GM18526 (cell line): Measurements from ENCODE around the gene MYL3.

ENCODE experiments used
- POLR2A ChIP-seq: IDR thresholded peaks from 3 replicates; pipeline ENCODE4 v1.6.1; 2011; ENCODE audit not compliant: insufficient read length; ENCODE audit errors: extremely low read depth

MYL3 gene

GRCh38 chr3:46892285-46893145 lies 29.3 kb upstream of the MYL3 start:
- TF ChIP-seq POLR2A: no peak

- TF ChIP-seq POLR2A: no peak
Observed at GRCh38 chr3:46891132-46891531, 27.9 kb upstream of the MYL3 start.

DNA sequence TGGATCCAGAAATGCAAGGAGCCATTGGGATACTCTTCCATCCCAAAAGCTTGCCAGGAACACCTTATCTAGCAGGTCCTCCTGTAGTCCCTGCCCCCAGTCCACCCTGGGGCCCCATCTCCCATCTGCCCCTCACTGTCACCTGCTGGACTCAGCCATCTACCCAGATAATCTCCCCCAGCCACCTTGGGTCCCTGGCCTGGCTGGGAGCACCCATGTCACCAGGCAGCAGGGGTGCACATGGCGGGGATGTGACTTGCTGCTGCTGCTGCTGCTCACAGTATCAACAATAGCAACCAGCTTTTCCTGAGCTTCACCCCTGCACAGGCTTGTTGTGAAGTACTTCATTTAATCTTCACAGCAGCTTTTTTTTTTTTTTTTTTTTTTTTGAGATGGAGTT lies 26.9 kb upstream of the MYL3 start:
- TF ChIP-seq POLR2A: no peak

DNA sequence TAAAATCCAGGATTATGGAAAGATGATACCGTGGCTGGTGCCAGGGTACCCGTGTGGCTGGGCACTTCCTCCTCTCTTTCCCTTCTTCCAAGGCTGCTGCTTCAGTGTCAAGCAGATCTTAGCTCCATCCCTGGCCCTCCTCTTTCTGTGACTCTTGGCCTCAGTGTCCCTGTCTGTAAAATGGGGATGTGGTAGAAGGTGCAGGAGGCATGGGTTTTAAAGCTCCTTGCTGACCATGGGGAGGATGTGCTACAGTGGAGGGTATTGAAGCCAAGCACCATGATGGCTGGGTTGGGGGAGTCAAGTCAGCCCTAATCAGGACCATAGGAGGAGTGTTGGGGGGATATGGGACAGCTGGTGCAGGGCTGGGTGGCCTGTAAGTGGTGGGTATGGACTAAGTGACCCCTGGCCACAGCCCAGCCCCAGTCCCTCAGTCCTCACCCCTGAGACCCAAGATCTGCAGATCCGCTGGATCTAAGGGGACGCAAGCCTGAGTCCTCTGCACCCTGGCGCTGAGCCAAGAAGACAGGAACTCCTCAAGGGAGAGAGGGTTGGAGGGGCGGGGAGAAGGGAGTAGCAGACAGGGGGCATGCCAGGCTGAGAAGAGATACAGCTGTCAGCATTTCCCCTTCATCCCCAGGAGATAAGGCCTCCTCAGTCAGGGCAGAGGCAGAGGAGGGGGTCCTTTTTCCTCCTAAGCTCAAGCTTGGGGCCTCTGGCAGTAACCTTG lies 26.3 kb upstream of the MYL3 start:
- no peak for TF ChIP-seq POLR2A

DNA sequence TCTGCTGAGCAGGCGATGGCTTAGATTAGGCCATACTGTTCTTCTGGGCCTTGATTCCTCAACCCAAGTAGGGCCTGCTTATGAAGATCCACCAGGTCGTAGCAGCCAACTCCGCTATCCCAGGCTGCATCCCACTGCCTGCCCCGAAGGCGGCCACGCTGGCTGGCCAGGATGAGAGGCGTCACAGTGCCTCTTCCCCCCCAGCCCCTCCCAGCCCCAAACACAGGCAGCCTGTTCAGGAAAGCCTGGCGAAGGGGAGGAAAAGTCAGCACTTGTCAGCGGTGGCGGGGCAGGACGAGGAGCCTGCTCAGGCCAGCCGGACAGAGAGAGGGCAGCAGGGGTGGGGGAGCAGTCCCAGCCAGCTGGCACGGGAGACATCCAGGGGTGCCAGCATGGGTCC lies 25.5 kb upstream of the MYL3 start:
- TF ChIP-seq POLR2A: no peak

GRCh38 chr3:46887980-46888494 lies 24.8 kb upstream of the MYL3 start:
- no peak for TF ChIP-seq POLR2A

DNA sequence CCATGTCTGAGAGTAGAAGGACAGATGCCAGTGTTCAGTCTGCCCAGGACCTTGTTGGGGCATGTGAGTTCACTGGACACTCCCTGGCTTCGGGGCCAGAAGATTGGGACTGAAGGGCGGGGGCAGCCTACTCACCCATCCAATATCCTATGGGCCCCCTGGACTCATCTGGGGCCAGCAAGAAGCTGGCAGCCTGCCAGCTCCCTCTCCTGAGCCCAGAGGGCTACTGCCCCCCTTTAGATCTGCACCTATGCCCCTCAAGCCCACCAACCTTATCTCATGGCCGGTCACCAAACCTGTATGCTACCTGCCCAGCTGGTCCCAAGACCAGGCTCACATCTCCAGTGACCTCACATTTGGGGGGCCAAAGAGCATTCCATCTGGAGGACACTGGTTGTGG lies 22.4 kb upstream of the MYL3 start:
- TF ChIP-seq POLR2A: no peak

DNA sequence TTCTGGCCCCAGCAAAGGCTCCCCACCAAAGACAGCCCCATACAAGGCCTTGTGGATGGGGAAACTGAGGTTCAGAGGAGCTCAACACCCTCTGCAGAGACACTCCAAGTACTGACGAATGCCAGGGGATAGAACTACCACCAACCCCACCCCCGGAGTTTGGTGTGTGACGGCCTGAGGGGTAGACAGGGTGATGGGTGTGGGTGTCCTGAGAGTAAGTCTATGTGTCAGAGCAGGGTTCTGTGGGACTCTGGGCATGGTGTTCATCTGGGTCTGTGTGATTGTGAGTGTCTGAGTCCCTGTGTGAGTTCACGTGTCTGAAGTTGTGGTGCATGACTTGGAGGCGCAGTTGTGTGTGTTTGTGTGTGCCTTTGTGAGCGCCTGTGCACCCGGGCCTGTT lies 21.7 kb upstream of the MYL3 start:
- TF ChIP-seq POLR2A: no peak

DNA sequence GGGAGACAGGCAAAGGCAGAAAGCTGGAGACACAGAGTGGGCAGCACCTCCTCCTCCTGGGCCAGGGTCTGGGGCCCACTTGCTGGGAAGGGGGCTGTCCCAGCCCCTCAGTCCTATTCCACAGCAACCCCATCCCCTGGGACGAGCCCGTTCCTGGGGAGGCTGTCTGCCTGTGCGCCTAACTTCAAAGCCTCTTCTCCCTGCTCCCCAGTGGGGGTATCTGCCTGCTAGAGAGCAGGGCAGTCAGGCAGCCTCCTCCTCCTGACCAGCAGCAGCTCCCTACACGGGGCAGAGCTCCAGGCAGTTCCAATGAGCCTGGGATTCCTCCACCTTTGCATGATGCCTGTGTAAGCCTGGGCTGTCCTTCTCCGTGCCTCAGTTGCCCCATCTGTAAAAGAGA lies 21.2 kb upstream of the MYL3 start:
- no peak for TF ChIP-seq POLR2A

DNA sequence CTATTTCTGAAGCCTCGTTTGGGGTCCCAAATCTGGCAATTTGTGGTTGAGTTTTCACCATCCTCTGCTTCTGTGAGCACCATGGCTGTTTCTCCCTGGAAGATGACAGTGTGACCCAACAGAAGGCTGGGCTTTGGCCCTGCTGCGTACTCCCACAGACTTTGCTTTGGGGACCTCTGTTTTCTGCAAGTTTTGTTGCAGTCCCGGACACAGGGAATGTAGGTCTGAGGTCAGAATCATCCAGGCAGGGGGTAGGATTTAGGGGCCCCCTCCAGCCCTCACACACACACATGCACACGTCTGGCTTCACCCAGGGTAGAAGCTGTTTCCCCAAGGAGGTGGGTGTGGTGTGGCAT lies 20.6 kb upstream of the MYL3 start:
- TF ChIP-seq POLR2A: no peak

DNA sequence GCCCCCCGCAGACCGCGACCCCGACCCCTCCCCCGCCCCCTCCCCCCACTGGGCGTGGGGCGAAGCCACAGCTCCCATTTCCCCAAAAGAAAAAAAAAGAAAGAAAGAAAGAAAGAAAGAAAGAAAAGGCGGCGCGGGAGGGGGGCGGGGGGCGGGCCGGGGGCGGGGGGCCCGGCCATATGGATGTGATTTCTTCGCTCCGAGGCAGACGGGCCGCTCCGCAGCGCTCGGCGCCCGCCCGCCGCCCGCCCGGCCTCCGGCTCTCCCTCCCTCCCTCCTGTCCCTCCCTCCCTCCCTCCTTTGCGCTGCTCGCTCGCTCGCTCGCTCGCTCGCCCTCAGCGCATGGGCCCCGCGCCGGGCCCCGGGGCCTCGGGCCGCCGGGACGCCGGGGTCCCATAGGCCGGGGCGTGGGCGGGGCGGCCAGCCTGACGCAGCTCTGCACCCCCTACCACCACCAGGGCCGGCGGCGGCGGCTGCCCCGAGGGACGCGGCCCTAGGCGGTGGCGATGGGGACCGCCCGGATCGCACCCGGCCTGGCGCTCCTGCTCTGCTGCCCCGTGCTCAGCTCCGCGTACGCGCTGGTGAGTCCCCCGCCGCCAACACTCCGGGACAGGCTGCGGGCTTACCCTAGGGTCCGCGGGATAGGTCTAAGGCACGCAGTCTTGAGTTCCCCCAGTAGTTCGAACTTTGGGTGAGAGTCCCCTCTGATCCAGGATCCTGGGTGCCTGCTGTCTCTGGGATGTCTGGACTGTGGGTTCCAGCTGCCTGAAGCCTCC lies 20.0 kb upstream of the MYL3 start:
- no peak for TF ChIP-seq POLR2A

DNA sequence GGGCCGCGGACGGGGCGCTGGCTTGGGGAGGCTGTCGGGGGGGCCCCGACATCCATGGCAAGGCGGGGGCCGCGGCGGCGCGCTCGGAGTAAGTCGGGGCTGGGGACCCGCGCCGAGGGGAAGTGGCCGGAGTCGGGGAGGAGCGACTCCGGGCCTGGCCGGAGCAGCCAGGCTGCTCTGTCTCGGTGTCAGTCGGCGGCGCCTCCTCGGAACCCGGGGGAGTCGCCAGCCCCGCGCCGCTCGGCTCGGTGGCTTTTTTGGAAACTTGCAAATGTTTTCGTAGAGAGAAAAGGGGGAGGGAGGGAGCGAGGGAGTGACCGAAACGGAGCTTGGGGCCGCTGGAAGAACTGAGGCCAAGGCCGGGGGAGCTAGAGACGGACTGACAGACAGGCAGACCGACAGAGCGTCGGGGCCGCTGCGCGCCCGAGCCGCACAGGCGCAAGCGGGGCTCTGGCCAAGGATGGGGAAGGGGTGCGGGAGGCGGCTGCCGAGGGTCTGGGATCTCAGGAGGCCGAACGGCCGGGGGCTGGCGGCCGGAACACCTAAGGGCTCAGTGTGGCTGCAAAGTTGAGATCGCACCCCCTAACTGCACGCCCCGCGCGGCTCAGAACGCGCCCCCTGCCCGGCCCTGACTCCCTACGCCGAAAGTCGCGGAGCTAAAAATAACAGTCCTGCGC lies 19.3 kb upstream of the MYL3 start:
- no peak for TF ChIP-seq POLR2A

GRCh38 chr3:46881596-46882376 lies 18.5 kb upstream of the MYL3 start:
- no peak for TF ChIP-seq POLR2A

GRCh38 chr3:46880884-46881595 lies 17.8 kb upstream of the MYL3 start:
- TF ChIP-seq POLR2A: no peak
